B cell (primary cell): ENCODE results near the gene BUB1B. TPM values are rescaled to one million over a fixed set of nuclear protein-coding genes. Genes with fewer than 3 reads are reported as not detected.

Experiments used
- ATAC-seq: fragments of 200-7000 bp; cut with Tn5 transposase; one replicate; pipeline ENCODE4 v1.10.0; 2021; ENCODE audit warnings: low read depth, mild to moderate bottlenecking, moderate number of reproducible peaks, moderate library complexity
- CTCF ChIA-PET: fragments of 350-600 bp; sonication (Branson Sonifier 250); formaldehyde crosslinking; loops from one replicate; lab custom pipeline; 2021; ENCODE audit warnings: antibody characterized with exemption, inconsistent platforms; lab: Charles Lee
- POLR2A ChIA-PET: fragments of 350-600 bp; sonication (Branson Sonifier 250); formaldehyde crosslinking; loops from one replicate; lab custom pipeline; 2021; ENCODE audit warnings: antibody characterized with exemption; lab: Charles Lee
- DNase-seq: peaks from one replicate; pipeline ENCODE4 v3.0.0; 2013
- H2AFZ ChIP-seq: 2 replicates; pipeline ENCODE4 v1.6.1; 2012; ENCODE audit warnings: mild to moderate bottlenecking, low read depth, low read length; ENCODE audit not compliant: insufficient read depth, poor library complexity, severe bottlenecking
- H3K27ac ChIP-seq, 2 donors: 1 replicate in 1 of 2; 2 replicates in 1 of 2; pipeline ENCODE4 v1.5.1; 2012 to 2013; ENCODE audit warnings: low read length in 2 of 2, mild to moderate bottlenecking in 2 of 2, moderate library complexity in 1 of 2
- H3K27me3 ChIP-seq, 4 experiments: fragments of 200-600 bp in 1 of 4; sonication (generic) in 1 of 4; replicated peaks in 1 of 4; 1 replicate in 2 of 4; 2 replicates in 2 of 4; pipeline versions ENCODE4 v1.6.1 to v1.7.0; 2013 to 2016; ENCODE audit warnings: low read length in 3 of 4, mild to moderate bottlenecking in 2 of 4, mixed read lengths in 1 of 4, moderate library complexity in 1 of 4; ENCODE audit not compliant: insufficient read depth in 4 of 4, control insufficient read depth in 3 of 4; ENCODE audit errors: control extremely low read depth in 1 of 4
- H3K36me3 ChIP-seq, 2 experiments: replicated peaks in 1 of 2; 1 replicate in 1 of 2; 2 replicates in 1 of 2; pipeline versions ENCODE4 v1.6.1 to v1.7.1; 2013; ENCODE audit warnings: low read length in 1 of 2; ENCODE audit not compliant: insufficient read depth in 2 of 2, control insufficient read depth in 1 of 2; ENCODE audit errors: control extremely low read depth in 1 of 2, extremely low read depth in 1 of 2
- H3K4me1 ChIP-seq, 2 donors: fragments of 200-600 bp in 1 of 2; sonication (generic) in 1 of 2; 1 replicate in 1 of 2; 2 replicates in 1 of 2; pipeline versions ENCODE4 v1.5.1 to v1.6.1; 2013 to 2017; ENCODE audit warnings: low read length in 2 of 2; ENCODE audit not compliant: control insufficient read depth in 2 of 2, insufficient read depth in 2 of 2
- H3K4me2 ChIP-seq: replicated peaks from 2 replicates; pipeline ENCODE3; 2012; ENCODE audit warnings: mild to moderate bottlenecking, low read depth, low read length; ENCODE audit not compliant: poor library complexity, severe bottlenecking
- H3K4me3 ChIP-seq, 5 experiments: fragments of 200-600 bp in 1 of 5; sonication (generic) in 1 of 5; 1 replicate in 3 of 5; 2 replicates in 2 of 5; pipeline versions ENCODE4 v1.5.1 to v1.7.0; 2011 to 2016; ENCODE audit warnings: low read length in 4 of 5, mild to moderate bottlenecking in 4 of 5, low read depth in 2 of 5, control low read depth in 1 of 5, moderate library complexity in 1 of 5; ENCODE audit not compliant: insufficient read depth in 1 of 5; ENCODE audit errors: control extremely low read depth in 1 of 5, extremely low read depth in 1 of 5
- H3K79me2 ChIP-seq: fragments of 200-600 bp; sonication (generic); one replicate; pipeline ENCODE4 v1.6.0; 2016; ENCODE audit warnings: low read length; ENCODE audit not compliant: control insufficient read depth, insufficient read depth
- H3K9ac ChIP-seq: fragments of 200-600 bp; sonication (generic); 2 replicates; pipeline ENCODE4 v1.6.1; 2017; ENCODE audit warnings: mild to moderate bottlenecking, low read length, moderate library complexity
- H3K9me3 ChIP-seq, 3 donors: one replicate each; pipeline versions ENCODE4 v1.6.1 to v1.7.1; 2013; ENCODE audit warnings: low read length in 2 of 3; ENCODE audit not compliant: control insufficient read depth in 2 of 3, insufficient read depth in 1 of 3; ENCODE audit errors: control extremely low read depth in 1 of 3
- H4K20me1 ChIP-seq: 2 replicates; pipeline ENCODE4 v1.6.0; 2012; ENCODE audit warnings: mild to moderate bottlenecking, low read length; ENCODE audit not compliant: insufficient read depth, control insufficient read depth, poor library complexity, severe bottlenecking
- H3K27ac Mint-ChIP-seq: one replicate; pipeline ENCODE4 v1.8.0; 2021; ENCODE audit warnings: mixed read lengths
- H3K27me3 Mint-ChIP-seq: one replicate; pipeline ENCODE4 v1.8.0; 2021; ENCODE audit warnings: mixed read lengths
- H3K4me1 Mint-ChIP-seq: one replicate; pipeline ENCODE4 v1.8.0; 2021; ENCODE audit warnings: mixed read lengths
- H3K4me3 Mint-ChIP-seq: one replicate; pipeline ENCODE4 v1.8.0; 2021; ENCODE audit warnings: mixed read lengths
- H3K9me3 Mint-ChIP-seq: one replicate; pipeline ENCODE4 v1.8.0; 2022; ENCODE audit warnings: mixed read lengths; ENCODE audit not compliant: insufficient read depth
- CTCF ChIP-seq: fragments of 200-600 bp; IDR thresholded peaks from one replicate; pipeline ENCODE4 v1.8.0; 2022; ENCODE audit warnings: antibody characterized with exemption, mild to moderate bottlenecking
- EZH2 ChIP-seq: IDR thresholded peaks from 2 replicates; pipeline ENCODE4 v1.6.1; 2012; ENCODE audit warnings: borderline replicate concordance, low read depth, mild to moderate bottlenecking, moderate library complexity, low read length; ENCODE audit not compliant: insufficient read depth, poor library complexity, severe bottlenecking
- WGBS: methylation state at CpG from one replicate; pipeline ENCODE4 v1.1.5; 2013; ENCODE audit warnings: missing lambda C conversion rate; ENCODE audit not compliant: insufficient coverage; 5-methylcytosine and 5-hydroxymethylcytosine counted together
- intact Hi-C: fragments of 100-400 bp; cut with micrococcal nuclease; formaldehyde crosslinking; loops from one replicate; pipeline ENCODE4 v1.10.0; 2022
- polyA plus RNA-seq: library from polyadenylated mRNA; depleted of rRNA; stranded (reverse); fragments of >200 nt; gene quantifications from 2 replicates; pipeline ENCODE4 v1.2.3, GENCODE V29; 2012
- total RNA-seq, 2 donors: library from RNA; stranded (reverse); fragments of 120-200 nt in 1 of 2; gene quantifications; 1 replicate in 1 of 2; 2 replicates in 1 of 2; pipeline versions ENCODE4 v1.2.3 to v1.2.4, GENCODE V29; 2013 to 2022

Gene BUB1B
- total and polyA plus RNA-seq, 2 donors (not counting 1 experiment from before 2014, with no cell fraction given) = 0.70 to 4.4 TPM

GRCh38 chr15:40232625-40233070 lies 71.8 kb downstream of the BUB1B start:
- Histone ChIP-seq H3K27me3 (no peaks in the 10 kb centered on the region), H3K4me1 (peaks cover 14 to 15% of the 10 kb centered on the region in 2 donors), H3K79me2 (no peaks in the 10 kb centered on the region), H4K20me1 (no peaks in the 10 kb centered on the region), H3K36me3 (no peaks in the 10 kb centered on the region), H3K4me2 (no peak overlapping the region), H3K9ac (no peak overlapping the region), H2AFZ (no peak overlapping the region), H3K27ac (no peak overlapping the region), H3K4me3 (no peak overlapping the region), H3K9me3 (no peaks in the 10 kb centered on the region)
- Mint-ChIP-seq H3K4me1 (peaks cover 17% of the 10 kb centered on the region), H3K9me3 (no peaks in the 10 kb centered on the region), H3K4me3 (no peak overlapping the region), H3K27ac (no peak overlapping the region), H3K27me3 (no peaks in the 10 kb centered on the region)
- 91% methylated on average over 7 of the region's 7 CpGs for WGBS
- ChIA-PET POLR2A (no interaction called here), CTCF (interaction anchor here (0.7 to 2.7 kb wide), 2 partner anchors 9 to 15 kb away, joined by 3 to 17 read pairs; no protein-coding TSS in a partner anchor)
- DNase-seq (no peak), ATAC-seq (no peak)
- TF ChIP-seq EZH2 = no peak
- no peak for TF ChIP-seq CTCF
- intact Hi-C loops = no loop called here

GRCh38 chr15:40233727-40234577 lies 73.1 kb downstream of the BUB1B start:
- peaks cover 29% of the 10 kb centered on the region for H3K4me1 Mint-ChIP-seq
- Histone ChIP-seq H3K27me3 (no peaks in the 10 kb centered on the region), H3K4me3 (no peak overlapping the region), H4K20me1 (no peaks in the 10 kb centered on the region), H2AFZ (no peak overlapping the region), H3K27ac (no peak overlapping the region), H3K36me3 (no peaks in the 10 kb centered on the region), H3K4me1 (peaks cover 22 to 24% of the 10 kb centered on the region in 2 donors), H3K4me2 (no peak overlapping the region), H3K9ac (no peak overlapping the region), H3K9me3 (no peaks in the 10 kb centered on the region), H3K79me2 (no peaks in the 10 kb centered on the region)
- TF ChIP-seq EZH2 = no peak
- TF ChIP-seq CTCF = no peak
- ATAC-seq (no peak), DNase-seq (no peak)
- H3K4me3 Mint-ChIP-seq = no peak overlapping the region
- H3K27ac Mint-ChIP-seq = no peak overlapping the region
- POLR2A ChIA-PET = no interaction called here
- 89% methylated on average over 5 of the region's 11 CpGs for WGBS
- intact Hi-C loops = no loop called here
- CTCF ChIA-PET = interaction anchor here (0.7 to 1.8 kb wide), 3 partner anchors 17 to 194 kb away, joined by 4 to 9 read pairs (median 4); no protein-coding TSS in a partner anchor
- H3K9me3 Mint-ChIP-seq = no peaks in the 10 kb centered on the region
- peaks cover 3% of the 10 kb centered on the region for H3K27me3 Mint-ChIP-seq
